T-helper 1 cell treated with Interleukin-12 subunit alpha and Interleukin-12 subunit beta and Interleukin-4 antibody, amounts not matched to agents 30 ng/mL and 1 ng/mL, for 36 hours (primary cell): ENCODE results near the gene ZDHHC11. TPM values are rescaled to one million over a fixed set of nuclear protein-coding genes. Genes with fewer than 3 reads are reported as not detected.

Experiments used
- intact Hi-C: fragments of 100-400 bp; cut with micrococcal nuclease; formaldehyde crosslinking; loops from one replicate; pipeline ENCODE4 v1.15.1; 2024
- total RNA-seq: library from RNA; stranded (reverse); gene quantifications from 2 replicates; pipeline ENCODE4 v1.2.3, GENCODE V29; 2022

ZDHHC11 gene, protein sequence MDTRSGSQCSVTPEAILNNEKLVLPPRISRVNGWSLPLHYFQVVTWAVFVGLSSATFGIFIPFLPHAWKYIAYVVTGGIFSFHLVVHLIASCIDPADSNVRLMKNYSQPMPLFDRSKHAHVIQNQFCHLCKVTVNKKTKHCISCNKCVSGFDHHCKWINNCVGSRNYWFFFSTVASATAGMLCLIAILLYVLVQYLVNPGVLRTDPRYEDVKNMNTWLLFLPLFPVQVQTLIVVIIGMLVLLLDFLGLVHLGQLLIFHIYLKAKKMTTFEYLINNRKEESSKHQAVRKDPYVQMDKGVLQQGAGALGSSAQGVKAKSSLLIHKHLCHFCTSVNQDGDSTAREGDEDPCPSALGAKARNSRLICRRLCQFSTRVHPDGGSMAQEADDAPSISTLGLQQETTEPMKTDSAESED
- total RNA-seq = 24.1 and 26.9 TPM in 2 replicates

GRCh38 chr5:850511-851006 is at the start of gene ZDHHC11:
Gene ZDHHC11 (minus strand): TSS chr5:850986. CDS start chr5:850602, 384 bp downstream.
- intact Hi-C loops = no loop called here

- intact Hi-C loops = loop anchor here (2.0 to 10.0 kb wide), 4 partner anchors 109 to 907 kb away; partner anchors contain the start of genes CEP72, NDUFS6 and ZDHHC11B
These were observed 42.9 kb upstream of the ZDHHC11 start for GRCh38 chr5:893711-894110.

- intact Hi-C loops = loop anchor here (2.0 to 10.0 kb wide), 4 partner anchors 108 to 908 kb away; partner anchors contain the start of genes CEP72, NDUFS6 and ZDHHC11B
These were observed 42.3 kb upstream of the ZDHHC11 start for GRCh38 chr5:893137-893506.

GRCh38 chr5:892394-893136 is 41.8 kb upstream of the ZDHHC11 start, which contains the start of the genes BRD9 and TRIP13:
Gene BRD9 (minus strand): TSS chr5:892801. CDS start chr5:892657, 144 bp downstream.
Gene TRIP13 (plus strand): TSS chr5:892884. CDS start chr5:892999, 115 bp downstream.
- intact Hi-C loops = loop anchor here (1.0 to 10.0 kb wide), 5 partner anchors 108 to 908 kb away; partner anchors contain the start of genes CEP72, NDUFS6 and ZDHHC11B

- intact Hi-C loops = loop anchor here (1.0 to 10.0 kb wide), 5 partner anchors 107 to 909 kb away; partner anchors contain the start of genes CEP72, NDUFS6 and ZDHHC11B
These were observed 41.1 kb upstream of the ZDHHC11 start for GRCh38 chr5:891837-892393.

GRCh38 chr5:891117-891836 is 40.5 kb upstream of the ZDHHC11 start:
- intact Hi-C loops = loop anchor here (5.0 to 10.0 kb wide), 2 partner anchors 279 to 494 kb away; partner anchors contain the start of gene CEP72

GRCh38 chr5:889075-889710 is 38.4 kb upstream of the ZDHHC11 start:
- intact Hi-C loops = no loop called here

DNA sequence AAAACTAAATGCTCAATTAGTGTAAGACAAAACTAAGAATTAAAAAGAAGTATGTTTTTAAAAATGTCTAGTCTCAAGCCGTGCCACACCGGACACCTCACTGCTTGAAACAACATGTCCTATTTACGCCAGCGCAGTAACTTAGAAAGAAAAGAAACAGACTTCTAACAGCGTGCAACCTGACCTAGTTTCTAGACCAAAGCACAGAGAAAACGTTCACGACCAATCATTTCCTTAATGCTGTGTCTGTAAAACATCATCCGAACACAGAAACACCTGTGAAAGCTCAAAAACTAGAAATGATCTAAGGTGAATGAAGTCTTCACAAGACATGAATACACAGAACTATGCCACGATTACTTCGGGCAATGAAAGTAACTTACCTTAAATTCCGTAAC is 37.9 kb upstream of the ZDHHC11 start:
- intact Hi-C loops = no loop called here

DNA sequence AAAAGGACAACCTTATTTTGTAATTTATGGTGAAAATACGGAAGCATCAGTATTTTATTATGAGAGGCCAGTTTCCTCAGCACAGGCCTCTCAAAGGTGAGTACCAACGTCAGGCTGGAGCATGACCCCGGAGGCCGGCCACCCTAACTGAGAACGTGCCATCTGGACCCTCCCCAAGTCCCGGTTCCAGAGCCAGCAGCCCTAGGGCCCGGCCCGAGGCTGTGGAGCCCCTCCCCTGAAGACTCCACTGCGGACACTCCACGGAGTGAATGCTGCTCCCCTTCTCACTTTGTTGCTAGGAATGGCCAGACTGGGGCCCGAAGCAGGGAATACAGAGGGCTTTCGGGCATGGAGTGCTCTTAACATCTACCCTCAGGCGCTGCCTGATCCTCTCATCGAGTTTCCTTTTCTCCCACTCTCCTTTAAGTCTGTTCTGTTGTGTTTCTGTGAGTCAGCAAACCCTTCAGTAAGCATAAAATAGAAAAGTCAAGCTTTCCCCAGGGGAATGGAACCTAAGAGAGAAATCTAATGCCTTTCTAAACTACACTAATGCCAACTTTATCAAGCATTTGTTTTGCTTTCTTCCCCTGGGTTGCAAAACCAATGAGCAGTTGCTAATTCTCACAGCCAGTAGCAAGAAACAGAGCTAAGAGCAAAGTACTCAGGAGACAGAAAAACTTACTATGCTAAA is 37.3 kb upstream of the ZDHHC11 start:
- intact Hi-C loops = no loop called here

DNA sequence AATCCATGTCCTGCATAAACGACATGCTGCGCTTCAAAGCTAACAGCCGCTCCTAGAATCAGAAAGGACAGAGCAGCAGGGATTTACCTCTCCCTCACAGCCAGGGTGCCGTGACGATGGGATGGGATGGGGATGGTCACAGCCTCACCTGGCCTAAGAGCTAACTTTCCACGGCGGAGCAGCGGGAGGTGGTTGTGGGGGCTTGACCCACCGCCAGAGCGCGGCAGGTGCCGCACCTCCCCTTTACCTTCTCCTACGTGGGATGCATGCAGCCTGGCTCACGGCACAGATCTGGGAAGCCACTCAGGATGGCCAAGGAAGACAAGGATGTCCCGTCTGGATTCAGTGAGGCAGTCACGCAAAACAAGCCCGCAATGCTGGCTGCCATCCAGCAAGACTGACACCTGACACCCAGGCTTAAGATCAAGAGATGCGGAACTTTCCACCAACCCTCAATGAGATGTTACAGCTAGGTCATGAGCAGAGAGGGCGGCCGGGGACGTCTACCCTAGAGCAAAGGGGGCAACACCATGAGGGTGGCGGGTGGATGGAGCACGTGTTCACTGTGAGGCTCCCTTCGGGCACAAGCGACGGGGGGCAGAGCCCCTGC is 36.0 kb upstream of the ZDHHC11 start:
- intact Hi-C loops = no loop called here

GRCh38 chr5:886036-886435 is 35.2 kb upstream of the ZDHHC11 start:
- intact Hi-C loops = no loop called here

DNA sequence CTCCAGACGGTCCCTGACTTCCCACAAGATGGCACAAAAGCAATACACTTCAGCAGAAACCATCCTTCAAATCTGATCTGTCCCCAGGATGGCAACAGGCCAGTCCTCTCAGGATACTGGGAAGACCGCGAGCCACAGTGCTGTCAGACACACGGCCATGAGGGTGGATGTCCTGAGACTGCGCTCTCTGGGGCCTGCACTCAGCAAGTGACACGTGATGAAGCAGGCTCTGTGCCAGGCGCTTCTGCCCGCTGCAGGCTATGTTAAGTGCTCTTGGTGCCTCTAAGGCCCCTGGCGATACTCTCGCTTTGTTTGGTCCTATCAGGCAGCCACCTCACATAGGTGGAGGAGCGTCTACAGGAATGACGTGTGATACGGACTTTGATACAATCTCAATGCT is 34.7 kb upstream of the ZDHHC11 start:
- intact Hi-C loops = no loop called here

GRCh38 chr5:885127-885442 is 34.3 kb upstream of the ZDHHC11 start:
- intact Hi-C loops = no loop called here

DNA sequence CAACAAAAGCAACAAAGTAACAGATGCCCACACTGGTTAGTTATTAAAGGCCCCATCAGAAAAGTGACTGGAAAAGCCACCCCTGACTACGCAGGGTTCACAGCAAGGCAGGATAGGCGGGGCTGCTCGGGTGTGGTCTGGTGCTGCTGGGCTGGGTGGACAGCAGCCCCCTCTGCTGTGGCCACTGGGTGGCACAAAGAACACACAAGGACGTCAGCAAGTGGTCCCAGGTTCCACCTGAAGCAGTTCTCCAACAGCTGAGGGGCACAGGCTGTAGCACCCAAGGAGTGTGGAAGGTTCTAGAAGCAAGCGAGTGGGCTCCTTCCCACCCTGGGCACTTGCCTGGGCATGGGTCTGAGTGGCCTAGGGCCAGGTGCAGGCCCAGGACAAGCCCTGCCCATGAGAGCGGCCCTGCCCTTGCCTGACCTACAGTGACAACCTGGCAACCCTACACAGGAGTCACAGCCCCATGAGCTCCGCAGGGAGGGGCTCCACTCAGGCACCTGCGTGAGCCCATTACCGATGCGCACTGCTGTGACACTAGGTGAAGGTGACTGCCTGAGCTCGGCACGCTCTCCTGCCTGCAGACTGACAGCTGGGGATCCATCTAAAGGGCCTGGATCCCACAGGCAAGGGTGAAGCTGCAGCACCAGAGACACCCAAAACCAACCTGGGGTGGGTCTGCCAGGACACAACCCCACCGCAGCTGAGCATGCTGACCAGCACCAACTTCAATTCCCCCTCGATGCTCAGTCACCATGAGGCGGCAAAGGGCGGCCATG is 33.8 kb upstream of the ZDHHC11 start:
- intact Hi-C loops = no loop called here

DNA sequence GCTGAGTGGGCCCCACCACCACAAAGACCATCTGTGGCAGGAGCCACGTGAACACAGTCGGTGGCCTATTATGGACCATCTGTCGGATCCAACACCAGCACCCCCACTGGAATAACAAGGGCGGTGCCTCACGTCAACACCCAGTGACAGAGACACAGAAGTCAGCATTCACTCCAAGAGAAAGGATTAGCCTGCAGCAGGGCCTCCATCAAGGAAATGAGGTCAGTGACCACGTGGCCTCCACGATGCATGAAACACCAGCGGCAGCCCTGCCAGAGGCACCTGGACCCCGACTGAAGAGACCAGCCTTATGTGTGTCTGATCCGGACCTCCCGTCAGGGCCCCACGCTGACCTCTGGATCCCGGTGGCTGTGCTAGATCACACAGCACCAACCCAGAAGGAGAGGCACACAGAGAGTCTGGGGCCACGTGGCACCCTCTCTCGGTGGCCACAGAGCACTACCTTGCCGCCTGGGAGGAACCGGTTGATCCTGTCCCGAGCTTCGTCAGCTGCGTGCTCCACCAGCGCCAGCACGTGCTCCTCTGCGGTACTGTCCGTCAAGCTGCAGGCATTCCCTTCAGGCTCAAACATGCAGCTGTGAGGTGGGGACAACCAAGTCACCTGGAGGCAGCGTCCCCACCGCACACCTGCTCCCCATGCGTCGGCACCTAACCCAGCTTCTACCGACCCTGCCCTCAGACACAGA is 32.8 kb upstream of the ZDHHC11 start:
- intact Hi-C loops = no loop called here

GRCh38 chr5:882253-883183 is 31.7 kb upstream of the ZDHHC11 start:
- intact Hi-C loops = no loop called here

- intact Hi-C loops = no loop called here
These were observed 30.8 kb upstream of the ZDHHC11 start for GRCh38 chr5:881551-881935.
